ENCODE data around the gene HSD17B11.
"Not testable (repeated sequence)": the region's sequence is repeated elsewhere in the genome, so short reads cannot be mapped to it uniquely, and the experiment has no call there.

HSD17B11 gene

GRCh38 chr4:87360338-87360935, 30.6 kb downstream of the HSD17B11 start:
- in situ Hi-C loops (cut with MboI; ENCODE audit: low sequenced_read_pairs), result no loop called here

- in situ Hi-C loops (cut with MboI; ENCODE audit: low sequenced_read_pairs), result no loop called here
Observed at GRCh38 chr4:87359258-87359657, 31.7 kb downstream of the HSD17B11 start.

GRCh38 chr4:87356832-87357526, 34.0 kb downstream of the HSD17B11 start:
- in situ Hi-C loops (cut with MboI; ENCODE audit: low sequenced_read_pairs), result no loop called here

GRCh38 chr4:87354168-87355102, 36.6 kb downstream of the HSD17B11 start:
- in situ Hi-C loops (cut with MboI; ENCODE audit: low sequenced_read_pairs), result no loop called here

- in situ Hi-C loops (cut with MboI; ENCODE audit: low sequenced_read_pairs), result no loop called here
Observed at GRCh38 chr4:87353592-87353991, 37.4 kb downstream of the HSD17B11 start.

GRCh38 chr4:87345139-87345538, 45.8 kb downstream of the HSD17B11 start:
- in situ Hi-C loops (cut with MboI; ENCODE audit: low sequenced_read_pairs), result no loop called here

GRCh38 chr4:87342872-87343271, 48.1 kb downstream of the HSD17B11 start:
- in situ Hi-C loops (cut with MboI; ENCODE audit: low sequenced_read_pairs), result no loop called here

GRCh38 chr4:87341954-87342635, 48.9 kb downstream of the HSD17B11 start:
- in situ Hi-C loops (cut with MboI; ENCODE audit: low sequenced_read_pairs), result not testable (repeated sequence)

GRCh38 chr4:87339440-87339839, 51.5 kb downstream of the HSD17B11 start:
- in situ Hi-C loops (cut with MboI; ENCODE audit: low sequenced_read_pairs), result no loop called here

- in situ Hi-C loops (cut with MboI; ENCODE audit: low sequenced_read_pairs), result no loop called here
Observed at GRCh38 chr4:87337361-87337760, 53.6 kb downstream of the HSD17B11 start.

- in situ Hi-C loops (cut with MboI; ENCODE audit: low sequenced_read_pairs), result no loop called here
Observed at GRCh38 chr4:87333267-87333666, 57.7 kb downstream of the HSD17B11 start.

- in situ Hi-C loops (cut with MboI; ENCODE audit: low sequenced_read_pairs), result no loop called here
Observed at GRCh38 chr4:87330761-87331160, 60.2 kb downstream of the HSD17B11 start.

- in situ Hi-C loops (cut with MboI; ENCODE audit: low sequenced_read_pairs), result no loop called here
Observed at GRCh38 chr4:87327136-87327535, 63.9 kb downstream of the HSD17B11 start.

- in situ Hi-C loops (cut with MboI; ENCODE audit: low sequenced_read_pairs), result no loop called here
Observed at GRCh38 chr4:87326460-87326859, 64.5 kb downstream of the HSD17B11 start.

- in situ Hi-C loops (cut with MboI; ENCODE audit: low sequenced_read_pairs), result no loop called here
Observed at GRCh38 chr4:87322754-87323153, 68.2 kb downstream of the HSD17B11 start, which contains the start of gene HSD17B13. Gene HSD17B13 (minus strand): TSS chr4:87322882. CDS start chr4:87322841, 41 bp downstream.

- in situ Hi-C loops (cut with MboI; ENCODE audit: low sequenced_read_pairs), result no loop called here
Observed at GRCh38 chr4:87321888-87322287, 69.1 kb downstream of the HSD17B11 start.

GRCh38 chr4:87317527-87317926, 73.5 kb downstream of the HSD17B11 start:
- in situ Hi-C loops (cut with MboI; ENCODE audit: low sequenced_read_pairs), result no loop called here

GRCh38 chr4:87316961-87317360, 74.0 kb downstream of the HSD17B11 start:
- in situ Hi-C loops (cut with MboI; ENCODE audit: low sequenced_read_pairs), result no loop called here

GRCh38 chr4:87315000-87315399, 76.0 kb downstream of the HSD17B11 start:
- in situ Hi-C loops (cut with MboI; ENCODE audit: low sequenced_read_pairs), result not testable (repeated sequence)

- in situ Hi-C loops (cut with MboI; ENCODE audit: low sequenced_read_pairs), result no loop called here
Observed at GRCh38 chr4:87313756-87314155, 77.2 kb downstream of the HSD17B11 start.

- in situ Hi-C loops (cut with MboI; ENCODE audit: low sequenced_read_pairs), result no loop called here
Observed at GRCh38 chr4:87311684-87312083, 79.3 kb downstream of the HSD17B11 start.

All from HL-60/S4 (cell line).